ENCODE data around the gene SMU1. TPM values are rescaled to one million over a fixed set of nuclear protein-coding genes. Genes with fewer than 3 reads are reported as not detected.

Gene SMU1
- total RNA-seq, 1 donor from 2014 or later = 20.5 TPM

- H3K27me3 ChIP-seq (ENCODE audit: low read depth) = no peaks in the 10 kb centered on the region
- no peak overlapping the region for H3K4me3 ChIP-seq
- no peak overlapping the region for H3K27ac ChIP-seq
- no peaks in the 10 kb centered on the region for H3K9me3 ChIP-seq
- no peak for DNase-seq
- ATAC-seq = no peak
- peaks cover 60% of the 10 kb centered on the region for H3K36me3 ChIP-seq
- intact Hi-C loops (cut with DNase I) = no loop called here
- no peak for TF ChIP-seq CTCF (IDR thresholded peaks at IDR 0.05)
- H3K4me1 ChIP-seq = no peaks in the 10 kb centered on the region
Observed at GRCh38 chr9:32991897-32992594, 84.4 kb downstream of the SMU1 start.

Other genes starting within 250 kb of the SMU1 start
- 21.2 TPM for gene APTX, start 75.0 kb downstream of the SMU1 start, total RNA-seq
- gene DNAJA1, start 51.4 kb downstream of the SMU1 start, total RNA-seq = 155 TPM
- 72.0 TPM for gene B4GALT1, start 90.7 kb upstream of the SMU1 start, total RNA-seq
- gene SPINK4, start 163.5 kb upstream of the SMU1 start, total RNA-seq = not detected
- 98.5 TPM for gene BAG1, start 188.0 kb upstream of the SMU1 start, total RNA-seq
- gene CHMP5, start 188.4 kb upstream of the SMU1 start, total RNA-seq = 80.9 TPM
- gene NFX1, start 213.8 kb upstream of the SMU1 start, total RNA-seq = 36.2 TPM